Panc1 (cell line): ENCODE data around the gene EML6.

Experiments
- POLR2AphosphoS5 ChIP-seq: IDR thresholded peaks from 2 replicates; pipeline ENCODE4 v1.6.1; 2012; ENCODE audit warnings: mild to moderate bottlenecking, low read depth, low read length, moderate library complexity
- SIN3A ChIP-seq: IDR thresholded peaks from 2 replicates; pipeline ENCODE4 v1.6.1; 2012; ENCODE audit warnings: low read depth, mild to moderate bottlenecking, low read length, moderate library complexity, borderline replicate concordance; ENCODE audit not compliant: insufficient read depth
- TCF7L2 ChIP-seq: IDR thresholded peaks from 2 replicates; pipeline ENCODE4 v1.6.1; 2011; ENCODE audit warnings: mild to moderate bottlenecking, low read depth, low read length, inconsistent platforms
- TF ChIP-seq, protein P1 (sequence below), 2 experiments: IDR thresholded peaks; 2 replicates each; pipeline ENCODE4 v1.6.1; 2011 to 2012; ENCODE audit warnings: low read depth in 2 of 2, control low read depth in 1 of 2, low read length in 1 of 2, mild to moderate bottlenecking in 1 of 2, moderate library complexity in 1 of 2; ENCODE audit not compliant: insufficient read depth in 1 of 2
- TF ChIP-seq, protein P2 (sequence below): fragments of 450-650 bp; IDR thresholded peaks from 2 replicates; pipeline ENCODE4 v1.5.1; 2017; ENCODE audit warnings: mild to moderate bottlenecking

DNA sequence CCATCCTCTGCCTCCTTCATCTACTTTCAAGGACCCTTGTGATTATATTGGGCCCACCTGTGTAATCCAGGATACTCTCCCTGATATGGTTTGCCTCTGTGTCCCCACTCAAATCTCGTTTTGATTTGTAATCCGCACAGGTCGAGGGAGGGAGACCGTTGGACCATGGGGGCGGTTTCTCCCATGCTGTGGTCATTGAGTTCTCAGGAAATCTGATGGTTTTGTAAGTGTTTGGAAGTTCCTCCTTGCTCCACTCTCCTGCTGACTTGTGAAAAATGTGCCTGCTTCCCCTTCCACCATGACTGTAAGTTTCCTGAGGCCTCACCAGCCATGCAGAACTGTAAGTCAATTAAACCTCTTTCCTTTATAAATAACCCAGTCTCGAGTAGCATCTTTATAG lies 42.0 kb upstream of the EML6 start:
- TF ChIP-seq, protein P1, sequence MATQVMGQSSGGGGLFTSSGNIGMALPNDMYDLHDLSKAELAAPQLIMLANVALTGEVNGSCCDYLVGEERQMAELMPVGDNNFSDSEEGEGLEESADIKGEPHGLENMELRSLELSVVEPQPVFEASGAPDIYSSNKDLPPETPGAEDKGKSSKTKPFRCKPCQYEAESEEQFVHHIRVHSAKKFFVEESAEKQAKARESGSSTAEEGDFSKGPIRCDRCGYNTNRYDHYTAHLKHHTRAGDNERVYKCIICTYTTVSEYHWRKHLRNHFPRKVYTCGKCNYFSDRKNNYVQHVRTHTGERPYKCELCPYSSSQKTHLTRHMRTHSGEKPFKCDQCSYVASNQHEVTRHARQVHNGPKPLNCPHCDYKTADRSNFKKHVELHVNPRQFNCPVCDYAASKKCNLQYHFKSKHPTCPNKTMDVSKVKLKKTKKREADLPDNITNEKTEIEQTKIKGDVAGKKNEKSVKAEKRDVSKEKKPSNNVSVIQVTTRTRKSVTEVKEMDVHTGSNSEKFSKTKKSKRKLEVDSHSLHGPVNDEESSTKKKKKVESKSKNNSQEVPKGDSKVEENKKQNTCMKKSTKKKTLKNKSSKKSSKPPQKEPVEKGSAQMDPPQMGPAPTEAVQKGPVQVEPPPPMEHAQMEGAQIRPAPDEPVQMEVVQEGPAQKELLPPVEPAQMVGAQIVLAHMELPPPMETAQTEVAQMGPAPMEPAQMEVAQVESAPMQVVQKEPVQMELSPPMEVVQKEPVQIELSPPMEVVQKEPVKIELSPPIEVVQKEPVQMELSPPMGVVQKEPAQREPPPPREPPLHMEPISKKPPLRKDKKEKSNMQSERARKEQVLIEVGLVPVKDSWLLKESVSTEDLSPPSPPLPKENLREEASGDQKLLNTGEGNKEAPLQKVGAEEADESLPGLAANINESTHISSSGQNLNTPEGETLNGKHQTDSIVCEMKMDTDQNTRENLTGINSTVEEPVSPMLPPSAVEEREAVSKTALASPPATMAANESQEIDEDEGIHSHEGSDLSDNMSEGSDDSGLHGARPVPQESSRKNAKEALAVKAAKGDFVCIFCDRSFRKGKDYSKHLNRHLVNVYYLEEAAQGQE (IDR thresholded peaks at IDR 0.05; ENCODE audit: insufficient read depth in 1 of 2, low read depth in 2 of 2, low read length in 1 of 2) = no peak
- TF ChIP-seq, protein P2, sequence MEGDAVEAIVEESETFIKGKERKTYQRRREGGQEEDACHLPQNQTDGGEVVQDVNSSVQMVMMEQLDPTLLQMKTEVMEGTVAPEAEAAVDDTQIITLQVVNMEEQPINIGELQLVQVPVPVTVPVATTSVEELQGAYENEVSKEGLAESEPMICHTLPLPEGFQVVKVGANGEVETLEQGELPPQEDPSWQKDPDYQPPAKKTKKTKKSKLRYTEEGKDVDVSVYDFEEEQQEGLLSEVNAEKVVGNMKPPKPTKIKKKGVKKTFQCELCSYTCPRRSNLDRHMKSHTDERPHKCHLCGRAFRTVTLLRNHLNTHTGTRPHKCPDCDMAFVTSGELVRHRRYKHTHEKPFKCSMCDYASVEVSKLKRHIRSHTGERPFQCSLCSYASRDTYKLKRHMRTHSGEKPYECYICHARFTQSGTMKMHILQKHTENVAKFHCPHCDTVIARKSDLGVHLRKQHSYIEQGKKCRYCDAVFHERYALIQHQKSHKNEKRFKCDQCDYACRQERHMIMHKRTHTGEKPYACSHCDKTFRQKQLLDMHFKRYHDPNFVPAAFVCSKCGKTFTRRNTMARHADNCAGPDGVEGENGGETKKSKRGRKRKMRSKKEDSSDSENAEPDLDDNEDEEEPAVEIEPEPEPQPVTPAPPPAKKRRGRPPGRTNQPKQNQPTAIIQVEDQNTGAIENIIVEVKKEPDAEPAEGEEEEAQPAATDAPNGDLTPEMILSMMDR = no peak
- TF ChIP-seq POLR2AphosphoS5 = no peak
- TF ChIP-seq SIN3A = no peak
- TF ChIP-seq TCF7L2 = no peak
